OCI-LY1 (cell line): ENCODE measurements around the gene CCR5AS.

Experiments used
- CTCF ChIP-seq: fragments of 200-600 bp; sonication (generic), shearing (Covaris generic); IDR thresholded peaks from 2 replicates; pipeline ENCODE4 v1.5.1; 2017; ENCODE audit warnings: mild to moderate bottlenecking, antibody characterized with exemption, low read length, moderate library complexity, mixed read lengths
- EZH2 ChIP-seq: fragments of 200-600 bp; sonication (generic), shearing (Covaris generic); IDR thresholded peaks from 2 replicates; pipeline ENCODE4 v1.8.0; 2017; ENCODE audit warnings: borderline replicate concordance, mixed run types, mild to moderate bottlenecking, antibody characterized with exemption, low read length, moderate library complexity, mixed read lengths

DNA sequence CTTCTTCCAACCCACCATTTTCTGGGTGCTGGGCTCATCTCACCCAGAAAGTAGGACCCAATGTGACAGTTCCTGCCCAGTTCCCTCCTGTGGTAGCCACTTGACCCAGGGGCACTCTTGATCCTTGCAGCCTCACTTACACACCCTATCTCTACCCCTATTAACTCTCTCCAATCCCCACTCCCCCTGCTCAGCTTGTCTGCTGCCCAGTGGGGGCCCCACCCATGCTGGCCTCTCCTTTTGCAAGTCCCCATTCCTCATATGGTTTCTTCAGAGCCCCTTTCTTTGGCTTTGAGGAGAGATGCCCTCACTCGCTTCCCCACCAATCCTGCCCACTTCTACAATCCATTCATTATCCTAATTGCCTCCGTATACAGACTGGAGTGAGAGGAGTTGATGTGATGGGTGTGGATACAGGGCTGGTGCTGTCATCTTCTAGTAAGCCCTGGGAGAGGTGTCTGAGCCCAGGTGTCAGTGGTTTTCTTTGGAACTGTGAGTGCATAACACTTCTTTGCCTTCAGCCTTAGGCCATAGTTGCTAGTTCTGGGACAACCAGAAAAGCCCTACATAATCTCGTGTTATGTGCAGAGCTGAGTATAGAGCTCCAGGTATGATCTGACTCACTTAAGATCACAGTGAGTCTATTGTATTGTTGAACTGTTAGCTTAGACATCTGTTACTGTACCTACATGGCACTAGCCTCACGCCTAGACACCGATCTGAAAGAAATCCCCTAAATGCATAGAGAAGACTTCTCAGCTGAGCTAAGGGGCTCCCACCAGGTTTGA lies 40.9 kb downstream of the CCR5AS start:
- TF ChIP-seq CTCF (no peak), EZH2 (no peak)
